Measurements from ENCODE around the gene TTC33. TPM values are rescaled to one million over a fixed set of nuclear protein-coding genes. Genes with fewer than 3 reads are reported as not detected.

TTC33 gene
- total RNA-seq, 1 experiment from 2014 or later = 35.3 TPM

GRCh38 chr5:40481241-40481640 is 274.5 kb downstream of the TTC33 start:
- H3K27me3 ChIP-seq = no peaks in the 10 kb centered on the region
- no peaks in the 10 kb centered on the region for H3K9me3 ChIP-seq (replicated peaks)
- H3K27ac ChIP-seq = no peak overlapping the region
- H3K36me3 ChIP-seq = no peaks in the 10 kb centered on the region
- H3K4me3 ChIP-seq = no peak overlapping the region
- no peaks in the 10 kb centered on the region; the same call in 1 of the 2 replicates for H3K4me1 ChIP-seq
- no peak for DNase-seq

DNA sequence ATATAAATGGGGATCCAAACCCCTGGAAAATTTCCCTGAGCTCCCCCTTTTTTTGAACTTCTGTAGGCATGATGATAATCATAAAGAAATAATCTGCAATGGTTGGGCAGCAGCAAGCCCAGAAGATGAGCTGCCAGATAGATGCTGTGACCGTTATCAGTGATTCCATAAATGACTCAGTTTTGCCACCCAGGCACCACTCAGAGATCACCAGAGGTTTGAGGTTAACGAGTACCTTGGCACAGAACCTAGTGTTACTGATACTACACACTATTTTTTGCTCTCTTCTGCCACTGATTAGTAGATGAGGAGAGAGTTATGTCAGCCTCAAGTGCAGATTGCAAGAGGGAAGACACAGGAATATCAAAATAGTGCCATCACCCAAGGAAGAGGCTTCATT is 275.4 kb downstream of the TTC33 start:
- Histone ChIP-seq H3K36me3 (no peaks in the 10 kb centered on the region), H3K27ac (no peak overlapping the region), H3K4me1 (no peaks in the 10 kb centered on the region), H3K4me3 (no peak overlapping the region), H3K27me3 (no peaks in the 10 kb centered on the region), H3K9me3 (replicated peaks) (no peaks in the 10 kb centered on the region)
- DNase-seq = no peak

DNA sequence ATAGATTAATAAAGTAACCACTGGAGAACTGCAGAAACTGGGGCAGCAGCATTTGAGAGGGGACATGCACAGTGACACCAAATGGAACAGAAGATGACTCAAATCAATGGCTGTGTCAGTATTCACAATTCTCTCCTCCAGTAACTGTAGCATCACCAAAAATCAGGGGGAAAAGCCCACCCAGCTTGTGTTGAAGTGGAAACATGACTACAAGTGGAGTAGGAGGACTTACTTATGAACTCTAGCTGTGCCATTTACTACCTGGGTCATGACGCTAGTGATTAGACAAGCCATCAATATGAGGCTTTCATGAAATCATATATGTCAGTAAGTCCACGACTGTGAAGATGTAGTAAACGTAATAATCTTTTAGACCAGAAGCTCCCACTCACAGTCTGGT is 275.8 kb downstream of the TTC33 start:
- no peak overlapping the region for H3K4me3 ChIP-seq
- no peaks in the 10 kb centered on the region for H3K36me3 ChIP-seq
- no peak for DNase-seq
- H3K9me3 ChIP-seq (replicated peaks) = no peaks in the 10 kb centered on the region
- no peak overlapping the region for H3K27ac ChIP-seq
- H3K27me3 ChIP-seq = no peaks in the 10 kb centered on the region
- H3K4me1 ChIP-seq = no peaks in the 10 kb centered on the region

- Histone ChIP-seq H3K4me1 (no peaks in the 10 kb centered on the region), H3K27ac (no peak overlapping the region), H3K36me3 (no peaks in the 10 kb centered on the region), H3K27me3 (no peaks in the 10 kb centered on the region), H3K9me3 (replicated peaks) (no peaks in the 10 kb centered on the region), H3K4me3 (no peak overlapping the region)
- DNase-seq = no peak
Observed at GRCh38 chr5:40478766-40479165, 277.0 kb downstream of the TTC33 start.

GRCh38 chr5:40477856-40478546 is 277.8 kb downstream of the TTC33 start:
- H3K4me3 ChIP-seq = no peak overlapping the region
- H3K4me1 ChIP-seq = no peaks in the 10 kb centered on the region
- no peak overlapping the region for H3K27ac ChIP-seq
- no peaks in the 10 kb centered on the region for H3K36me3 ChIP-seq
- DNase-seq = no peak
- no peaks in the 10 kb centered on the region for H3K27me3 ChIP-seq
- no peaks in the 10 kb centered on the region for H3K9me3 ChIP-seq (replicated peaks)

DNA sequence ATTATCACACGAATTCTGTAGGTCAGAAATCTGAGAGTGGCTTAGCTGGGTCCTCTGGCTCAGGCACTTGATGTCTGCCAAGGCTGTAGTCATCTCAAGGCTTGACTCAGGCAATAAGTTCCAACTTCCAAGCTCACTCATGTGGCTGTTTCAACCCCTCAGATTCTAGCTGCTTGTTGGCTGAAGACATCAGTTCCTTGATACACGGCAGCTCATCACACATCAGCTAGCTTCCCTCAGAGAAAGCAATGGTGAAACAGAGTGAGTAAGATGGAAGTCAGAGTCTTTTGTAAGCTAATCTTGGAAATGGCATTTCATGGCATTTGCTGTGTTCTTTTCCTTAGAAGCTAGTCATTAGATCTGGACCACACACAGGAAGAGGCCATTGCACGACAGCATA is 280.2 kb downstream of the TTC33 start:
- Histone ChIP-seq H3K27ac (no peak overlapping the region), H3K36me3 (no peaks in the 10 kb centered on the region), H3K9me3 (replicated peaks) (no peaks in the 10 kb centered on the region; the same call in 1 of the 2 replicates), H3K4me1 (no peaks in the 10 kb centered on the region), H3K4me3 (no peak overlapping the region), H3K27me3 (no peaks in the 10 kb centered on the region)
- DNase-seq = no peak

GRCh38 chr5:40474250-40474649 is 281.5 kb downstream of the TTC33 start:
- no peak for DNase-seq
- H3K4me1 ChIP-seq = no peaks in the 10 kb centered on the region
- no peaks in the 10 kb centered on the region for H3K36me3 ChIP-seq
- no peak overlapping the region for H3K27ac ChIP-seq
- no peaks in the 10 kb centered on the region for H3K27me3 ChIP-seq
- peaks cover 2% of the 10 kb centered on the region; the same call in 1 of the 2 replicates for H3K9me3 ChIP-seq (replicated peaks)
- no peak overlapping the region for H3K4me3 ChIP-seq

DNA sequence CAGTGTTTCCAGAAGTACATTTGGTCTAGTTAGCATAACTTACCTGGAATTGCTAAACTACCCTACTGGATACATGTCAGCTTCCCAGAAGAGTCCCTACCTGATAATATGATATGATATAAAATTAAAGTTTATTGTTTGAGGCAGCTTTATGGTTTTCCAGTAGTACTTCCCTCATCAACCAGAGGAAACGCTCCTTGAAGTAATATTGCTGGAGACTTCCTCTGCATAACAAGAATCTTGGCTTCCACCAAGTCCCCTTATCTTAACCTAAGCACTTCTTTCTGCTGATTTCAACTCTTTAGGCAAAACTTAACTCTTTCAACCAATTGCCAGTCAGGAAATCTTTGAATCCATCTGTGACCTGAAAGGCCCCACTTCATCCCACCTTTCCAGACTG is 290.3 kb downstream of the TTC33 start:
- no peaks in the 10 kb centered on the region for H3K4me1 ChIP-seq
- H3K9me3 ChIP-seq (replicated peaks) = peaks cover 10% of the 10 kb centered on the region; the same call in 1 of the 2 replicates
- no peak overlapping the region for H3K4me3 ChIP-seq
- H3K36me3 ChIP-seq = no peaks in the 10 kb centered on the region
- DNase-seq = no peak
- no peaks in the 10 kb centered on the region for H3K27me3 ChIP-seq
- no peak overlapping the region for H3K27ac ChIP-seq

- Histone ChIP-seq H3K9me3 (replicated peaks) (peaks cover 10% of the 10 kb centered on the region; the same call in 1 of the 2 replicates), H3K4me3 (no peak overlapping the region), H3K36me3 (no peaks in the 10 kb centered on the region), H3K4me1 (no peaks in the 10 kb centered on the region), H3K27me3 (no peaks in the 10 kb centered on the region), H3K27ac (no peak overlapping the region)
- no peak for DNase-seq
Observed at GRCh38 chr5:40464511-40464910, 291.2 kb downstream of the TTC33 start.

Other genes with a start within 250 kb of the TTC33 start
- 7.4 and 9.6 TPM in 2 replicates for gene PTGER4, start 76.0 kb downstream of the TTC33 start, total RNA-seq (2014; rRNA removed; shearing (Covaris generic))
- 81.1 and 103 TPM in 2 replicates for gene PRKAA1, start 42.4 kb upstream of the TTC33 start, total RNA-seq (2014; rRNA removed; shearing (Covaris generic))
- gene RPL37, start 79.3 kb upstream of the TTC33 start, total RNA-seq (2014; rRNA removed; shearing (Covaris generic)) = 5,451 and 5,689 TPM in 2 replicates
- gene CARD6, start 85.4 kb upstream of the TTC33 start, total RNA-seq (2014; rRNA removed; shearing (Covaris generic)) = 2.7 and 3.0 TPM in 2 replicates
- 12.2 and 17.2 TPM in 2 replicates for gene C7, start 153.5 kb upstream of the TTC33 start, total RNA-seq (2014; rRNA removed; shearing (Covaris generic))

Data from SJCRH30 (cell line).